NCI-H2227 (cell line): ENCODE data around the gene CNPY3.

Source experiments
- DNase-seq: peaks from one replicate; lab custom pipeline; 2025; ENCODE audit not compliant: unreplicated experiment; lab: John Stamatoyannopoulos, UW

CNPY3 gene

GRCh38 chr6:42978839-42979522 lies 49.7 kb downstream of the CNPY3 start, which contains the start of gene PEX6:
PEX6 (minus strand) TSS chr6:42979181; CDS start chr6:42979150, 31 bp downstream.
- DNase-seq = peak; percentile 89

GRCh38 chr6:42979523-42980177 lies 50.4 kb downstream of the CNPY3 start:
- DNase-seq = no peak

GRCh38 chr6:42981836-42982235 lies 52.6 kb downstream of the CNPY3 start:
- DNase-seq = no peak

- DNase-seq = peak; percentile 97
Observed at GRCh38 chr6:42984001-42984923, 55.0 kb downstream of the CNPY3 start, which contains the start of gene PPP2R5D. PPP2R5D (plus strand) TSS chr6:42984570; CDS start chr6:42984678, 108 bp downstream.

- no peak for DNase-seq
Observed at GRCh38 chr6:42984924-42985475, 55.7 kb downstream of the CNPY3 start.

- no peak for DNase-seq
Observed at GRCh38 chr6:42987533-42988451, 58.5 kb downstream of the CNPY3 start.

- no peak for DNase-seq
Observed at GRCh38 chr6:42988486-42989020, 59.3 kb downstream of the CNPY3 start.
